NT2/D1 (cell line): ENCODE measurements around the gene THEMIS2.

Source experiments
- YY1 ChIP-seq: IDR thresholded peaks from 2 replicates; pipeline ENCODE4 v1.6.1; 2011; ENCODE audit not compliant: insufficient read length, insufficient read depth
- ZNF274 ChIP-seq: IDR thresholded peaks from 2 replicates; pipeline ENCODE4 v1.6.1; 2011; ENCODE audit warnings: mild to moderate bottlenecking, low read depth, low read length

DNA sequence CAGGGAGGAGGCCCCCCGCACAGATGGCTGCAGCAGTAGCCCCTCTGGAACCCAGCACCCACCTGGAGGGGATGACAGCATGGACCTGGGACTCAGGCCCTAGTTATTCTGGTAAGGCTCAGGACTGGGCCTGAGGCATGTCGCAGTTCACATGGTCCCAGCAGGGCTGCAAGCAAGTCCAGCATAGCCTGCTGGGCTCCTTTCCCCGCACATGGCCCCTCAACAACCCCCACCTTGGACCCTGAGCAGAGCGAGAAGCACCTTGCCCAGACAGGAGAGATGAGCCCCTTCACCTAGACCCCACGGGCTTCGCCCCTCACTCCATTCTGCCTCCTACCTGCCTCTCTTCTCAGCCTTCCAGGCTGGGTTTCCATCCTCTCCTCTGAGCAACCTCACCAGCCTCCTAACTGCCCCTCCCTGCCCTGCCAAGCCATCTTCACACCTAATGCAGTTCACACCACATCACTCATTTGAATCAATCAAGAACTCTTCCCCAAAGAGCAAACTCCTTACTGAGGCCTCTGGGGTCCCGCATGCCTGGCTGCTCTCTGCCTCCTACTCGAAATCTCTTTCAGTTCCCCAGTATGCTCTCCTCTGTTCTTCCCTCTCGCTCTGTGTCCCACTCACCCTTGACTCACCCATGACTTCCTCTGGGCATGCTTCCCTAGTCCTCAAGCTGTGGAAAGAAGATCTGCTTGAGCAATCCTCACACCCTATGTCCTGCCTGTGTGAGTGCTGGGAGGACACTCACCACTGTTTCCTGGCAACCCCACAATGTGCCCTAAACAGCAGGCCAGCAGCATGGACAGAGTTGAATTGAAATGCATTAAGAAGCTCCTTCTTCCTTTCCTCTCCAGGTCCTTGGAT is 9.4 kb upstream of the THEMIS2 start:
- no peak for TF ChIP-seq YY1
- no peak for TF ChIP-seq ZNF274
